ENCODE measurements around the gene NCOR1. TPM values are rescaled to one million over a fixed set of nuclear protein-coding genes. Genes with fewer than 3 reads are reported as not detected.

The NCOR1 gene
- total and polyA plus RNA-seq, 2 of the 8 experiments (the other 6 are each of a cell fraction or from before 2014, with no cell fraction given) = 65.4 to 142 TPM

GRCh38 chr17:16048811-16049449 is 166.4 kb downstream of the NCOR1 start:
- no peak overlapping the region for H3K18ac ChIP-seq (ENCODE audit: extremely low read depth, low read length)
- no peak overlapping the region for H2AFZ ChIP-seq (ENCODE audit: low read length)
- no peak overlapping the region for H2BK15ac ChIP-seq (ENCODE audit: low read length)
- H3K23me2 ChIP-seq (ENCODE audit: low read depth, low read length) = no peaks in the 10 kb centered on the region
- H4K20me1 ChIP-seq (replicated peaks in 1 of 2; ENCODE audit: control insufficient read depth in 1 of 2, insufficient read depth in 2 of 2, low read length in 2 of 2) = peaks cover 0 to 3% of the 10 kb centered on the region in 2 experiments
- H3K4me3 ChIP-seq (ENCODE audit: extremely low read depth in 1 of 4, insufficient read depth in 2 of 4, low read depth in 3 of 4, low read length in 4 of 4) = no peak overlapping the region
- no peak overlapping the region for H4K91ac ChIP-seq (replicated peaks; ENCODE audit: insufficient read length, low read length)
- H3K4me2 ChIP-seq (ENCODE audit: insufficient read depth in 1 of 2, low read depth in 2 of 2, low read length in 2 of 2) = no peak overlapping the region
- H2BK5ac ChIP-seq (ENCODE audit: low read depth, low read length) = no peak overlapping the region
- H2BK20ac ChIP-seq (ENCODE audit: low read length) = no peak overlapping the region
- DNase-seq (ENCODE audit: low read depth in 1 of 2, low spot score in 2 of 2) = no peak
- POLR2A ChIA-PET (ENCODE audit: partially characterized antibody) = no interaction called here
- no peaks in the 10 kb centered on the region for H3K9me3 ChIP-seq (ENCODE audit: insufficient read depth in 2 of 2, low read depth in 1 of 2, low read length in 1 of 2)
- no peak for FAIRE-seq
- WGBS, 2 experiments (ENCODE audit: extremely low coverage in 1 of 2, insufficient coverage in 1 of 2, insufficient read length in 1 of 2, insufficient replicate concordance in 2 of 2, low coverage in 1 of 2, low lambda C conversion rate in 2 of 2, missing lambda C conversion rate in 1 of 2) = 92% methylated on average over 14 of the region's 14 CpGs; no CpG with 5 or more reads in 1 of the 2 experiments
- peaks cover 0 to 9% (median 4%) of the 10 kb centered on the region in 4 experiments; a peak in 3 of 7 replicates for H3K4me1 ChIP-seq (replicated peaks in 1 of 4; ENCODE audit: control insufficient read depth in 3 of 4, insufficient read depth in 4 of 4, low read length in 3 of 4)
- H4K5ac ChIP-seq (ENCODE audit: insufficient read length, low read depth, low read length) = no peak overlapping the region
- no peak overlapping the region for H2BK120ac ChIP-seq (replicated peaks; ENCODE audit: low read depth, low read length)
- H3K27me3 ChIP-seq (replicated peaks in 1 of 4; ENCODE audit: control insufficient read depth in 3 of 4, extremely low read depth in 1 of 4, insufficient read depth in 3 of 4, low read length in 3 of 4) = no peaks in the 10 kb centered on the region
- H3K79me1 ChIP-seq (ENCODE audit: low read depth, low read length) = no peaks in the 10 kb centered on the region
- peaks cover 0 to 4% of the 10 kb centered on the region in 2 experiments; a peak in 1 of 4 replicates for H3K79me2 ChIP-seq (ENCODE audit: control insufficient read depth in 1 of 2, insufficient read depth in 2 of 2, low read length in 2 of 2)
- CTCF ChIA-PET (ENCODE audit: partially characterized antibody) = interaction anchor here (0.6 kb wide), 1 partner anchor 1347 kb away, joined by 4 read pairs; no protein-coding TSS in a partner anchor
- H2AK5ac ChIP-seq (ENCODE audit: low read depth, low read length) = no peak overlapping the region
- H4K8ac ChIP-seq (ENCODE audit: extremely low read depth, insufficient read depth, low read length) = no peak overlapping the region
- no peak overlapping the region for H3K56ac ChIP-seq (replicated peaks; ENCODE audit: insufficient read length, low read depth, low read length)
- H3K9ac ChIP-seq (replicated peaks in 1 of 4; ENCODE audit: extremely low read depth in 1 of 4, low read depth in 3 of 4, low read length in 3 of 4) = no peak overlapping the region
- H3K23ac ChIP-seq (ENCODE audit: insufficient read length) = no peak overlapping the region
- TF ChIP-seq NRF1 (IDR thresholded peaks at IDR 0.05; ENCODE audit: low read depth, low read length) = no peak
- no peak overlapping the region for H3K27ac ChIP-seq (ENCODE audit: low read depth, low read length)
- H2BK12ac ChIP-seq (ENCODE audit: low read depth, low read length) = no peak overlapping the region
- peaks cover 5 to 36% (median 16%) of the 10 kb centered on the region in 4 experiments; a peak in 7 of 8 replicates for H3K36me3 ChIP-seq (ENCODE audit: control insufficient read depth in 2 of 4, insufficient read depth in 4 of 4, low read length in 3 of 4)
- H3K4ac ChIP-seq (replicated peaks; ENCODE audit: insufficient read length, low read depth, low read length) = no peak overlapping the region
- no peak overlapping the region for H3K14ac ChIP-seq (ENCODE audit: insufficient read length)
